MCF 10A (cell line): ENCODE data around the gene FADD. TPM values are rescaled to one million over a fixed set of nuclear protein-coding genes. Genes with fewer than 3 reads are reported as not detected.

Source experiments
- BruUV-seq: library from RNA; stranded (reverse); fragments of 400-500 nt; replicated peaks from 2 replicates; lab custom pipeline; 2021; lab: Mats Ljungman, UMichigan
- CTCF ChIA-PET: fragments of 300-600 bp; sonication (Branson Sonifier 250); formaldehyde crosslinking; extraction: SDS; loops from one replicate; lab custom pipeline; 2021; ENCODE audit warnings: antibody characterized with exemption, inconsistent platforms; lab: Yijun Ruan, JAX
- POLR2A ChIA-PET: fragments of 300-600, 350-650 bp; sonication (Branson Sonifier 250); formaldehyde crosslinking; extraction: SDS; loops from one replicate; lab custom pipeline; 2020; ENCODE audit warnings: antibody characterized with exemption, inconsistent platforms; lab: Yijun Ruan, JAX
- DNase-seq: peaks from one replicate; pipeline ENCODE4 v3.0.0-alpha.2; 2018; ENCODE audit not compliant: unreplicated experiment
- H3K27ac Mint-ChIP-seq: one replicate; pipeline ENCODE4 v1.8.0; 2022; ENCODE audit warnings: mild to moderate bottlenecking, low read depth, mixed read lengths; ENCODE audit not compliant: unreplicated experiment
- H3K27me3 Mint-ChIP-seq: one replicate; pipeline ENCODE4 v1.8.0; 2022; ENCODE audit warnings: mixed read lengths; ENCODE audit not compliant: insufficient read depth, unreplicated experiment
- H3K36me3 Mint-ChIP-seq: one replicate; pipeline ENCODE4 v1.8.0; 2022; ENCODE audit warnings: mild to moderate bottlenecking, moderate library complexity, mixed read lengths; ENCODE audit not compliant: insufficient read depth, unreplicated experiment
- H3K4me1 Mint-ChIP-seq: one replicate; pipeline ENCODE4 v1.8.0; 2022; ENCODE audit warnings: mixed read lengths; ENCODE audit not compliant: insufficient read depth, unreplicated experiment
- H3K4me3 Mint-ChIP-seq: one replicate; pipeline ENCODE4 v1.8.0; 2022; ENCODE audit warnings: mild to moderate bottlenecking, moderate library complexity, mixed read lengths; ENCODE audit not compliant: unreplicated experiment
- H3K9me3 Mint-ChIP-seq: one replicate; pipeline ENCODE4 v1.8.0; 2022; ENCODE audit warnings: mixed read lengths; ENCODE audit not compliant: unreplicated experiment
- intact Hi-C: fragments of 100-400 bp; cut with micrococcal nuclease; formaldehyde crosslinking; loops from 2 replicates; pipeline ENCODE4 v1.14.1; 2022
- total RNA-seq: library from RNA; stranded (reverse); gene quantifications from 2 replicates; pipeline ENCODE4 v1.2.3, GENCODE V29; 2022
- TF ChIP-seq, protein P1 (sequence below): fragments of 200-600 bp; IDR thresholded peaks from one replicate; pipeline ENCODE4 v1.8.0; 2022; ENCODE audit warnings: antibody characterized with exemption, mild to moderate bottlenecking; ENCODE audit not compliant: unreplicated experiment

FADD gene
- total RNA-seq, 1 experiment from 2014 or later: 37.1 TPM

DNA sequence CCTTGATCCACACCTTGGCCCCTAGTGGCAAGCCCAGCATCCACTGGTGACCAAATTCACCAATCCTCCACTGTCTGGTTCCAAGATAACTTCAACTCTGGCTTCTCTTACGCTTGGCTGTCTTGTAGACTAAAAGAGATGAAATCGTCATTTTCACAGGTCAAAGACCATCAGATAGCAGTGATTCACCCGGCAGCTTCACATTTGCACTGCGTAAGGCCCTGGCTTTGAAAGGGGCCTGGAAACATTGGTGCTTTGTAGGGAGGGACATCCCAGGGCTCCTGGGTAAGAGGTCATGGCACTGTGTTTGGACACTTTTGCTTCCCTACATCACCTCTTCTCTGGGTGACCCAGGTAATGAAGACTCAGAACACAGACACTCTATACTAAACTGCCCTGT lies 30.1 kb upstream of the FADD start:
- POLR2A ChIA-PET: no interaction called here

GRCh38 chr11:70174547-70175235 lies 28.4 kb upstream of the FADD start:
- Mint-ChIP-seq H3K9me3 (no peaks in the 10 kb centered on the region), H3K36me3 (peaks cover 4% of the 10 kb centered on the region), H3K27ac (no peak overlapping the region), H3K4me3 (no peak overlapping the region), H3K27me3 (peaks cover 15% of the 10 kb centered on the region), H3K4me1 (no peaks in the 10 kb centered on the region)
- no TSS peak for BruUV-seq
- ChIA-PET CTCF (interaction anchor here (0.6 kb wide), 1 partner anchor 29 kb away, joined by 4 read pairs; no protein-coding TSS in a partner anchor), POLR2A (interaction anchor here (0.6 kb wide), 1 partner anchor 228 kb away, joined by 3 read pairs; no protein-coding TSS in a partner anchor)
- TF ChIP-seq, protein P1, sequence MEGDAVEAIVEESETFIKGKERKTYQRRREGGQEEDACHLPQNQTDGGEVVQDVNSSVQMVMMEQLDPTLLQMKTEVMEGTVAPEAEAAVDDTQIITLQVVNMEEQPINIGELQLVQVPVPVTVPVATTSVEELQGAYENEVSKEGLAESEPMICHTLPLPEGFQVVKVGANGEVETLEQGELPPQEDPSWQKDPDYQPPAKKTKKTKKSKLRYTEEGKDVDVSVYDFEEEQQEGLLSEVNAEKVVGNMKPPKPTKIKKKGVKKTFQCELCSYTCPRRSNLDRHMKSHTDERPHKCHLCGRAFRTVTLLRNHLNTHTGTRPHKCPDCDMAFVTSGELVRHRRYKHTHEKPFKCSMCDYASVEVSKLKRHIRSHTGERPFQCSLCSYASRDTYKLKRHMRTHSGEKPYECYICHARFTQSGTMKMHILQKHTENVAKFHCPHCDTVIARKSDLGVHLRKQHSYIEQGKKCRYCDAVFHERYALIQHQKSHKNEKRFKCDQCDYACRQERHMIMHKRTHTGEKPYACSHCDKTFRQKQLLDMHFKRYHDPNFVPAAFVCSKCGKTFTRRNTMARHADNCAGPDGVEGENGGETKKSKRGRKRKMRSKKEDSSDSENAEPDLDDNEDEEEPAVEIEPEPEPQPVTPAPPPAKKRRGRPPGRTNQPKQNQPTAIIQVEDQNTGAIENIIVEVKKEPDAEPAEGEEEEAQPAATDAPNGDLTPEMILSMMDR: no peak
- no peak for DNase-seq
- intact Hi-C loops: no loop called here

More for the DNA sequence above, 30.1 kb upstream of the FADD start:
- Mint-ChIP-seq H3K27me3 (peaks cover 25% of the 10 kb centered on the region), H3K4me1 (no peaks in the 10 kb centered on the region), H3K4me3 (no peak overlapping the region), H3K36me3 (peaks cover 4% of the 10 kb centered on the region), H3K9me3 (no peaks in the 10 kb centered on the region), H3K27ac (no peak overlapping the region)
- intact Hi-C loops: no loop called here
- CTCF ChIA-PET: interaction anchor here (1.5 kb wide), 1 partner anchor 225 kb away, joined by 4 read pairs; no protein-coding TSS in a partner anchor
- no TSS peak for BruUV-seq
- DNase-seq: no peak
- TF ChIP-seq, protein P1: no peak

GRCh38 chr11:70175236-70175698 lies 27.8 kb upstream of the FADD start:
- intact Hi-C loops: no loop called here
- Mint-ChIP-seq H3K9me3 (no peaks in the 10 kb centered on the region), H3K27ac (no peak overlapping the region), H3K4me3 (no peak overlapping the region), H3K36me3 (peaks cover 4% of the 10 kb centered on the region), H3K4me1 (no peaks in the 10 kb centered on the region), H3K27me3 (peaks cover 15% of the 10 kb centered on the region)
- BruUV-seq: no TSS peak
- TF ChIP-seq, protein P1: no peak
- no peak for DNase-seq
- POLR2A ChIA-PET: no interaction called here
- CTCF ChIA-PET: no interaction called here

DNA sequence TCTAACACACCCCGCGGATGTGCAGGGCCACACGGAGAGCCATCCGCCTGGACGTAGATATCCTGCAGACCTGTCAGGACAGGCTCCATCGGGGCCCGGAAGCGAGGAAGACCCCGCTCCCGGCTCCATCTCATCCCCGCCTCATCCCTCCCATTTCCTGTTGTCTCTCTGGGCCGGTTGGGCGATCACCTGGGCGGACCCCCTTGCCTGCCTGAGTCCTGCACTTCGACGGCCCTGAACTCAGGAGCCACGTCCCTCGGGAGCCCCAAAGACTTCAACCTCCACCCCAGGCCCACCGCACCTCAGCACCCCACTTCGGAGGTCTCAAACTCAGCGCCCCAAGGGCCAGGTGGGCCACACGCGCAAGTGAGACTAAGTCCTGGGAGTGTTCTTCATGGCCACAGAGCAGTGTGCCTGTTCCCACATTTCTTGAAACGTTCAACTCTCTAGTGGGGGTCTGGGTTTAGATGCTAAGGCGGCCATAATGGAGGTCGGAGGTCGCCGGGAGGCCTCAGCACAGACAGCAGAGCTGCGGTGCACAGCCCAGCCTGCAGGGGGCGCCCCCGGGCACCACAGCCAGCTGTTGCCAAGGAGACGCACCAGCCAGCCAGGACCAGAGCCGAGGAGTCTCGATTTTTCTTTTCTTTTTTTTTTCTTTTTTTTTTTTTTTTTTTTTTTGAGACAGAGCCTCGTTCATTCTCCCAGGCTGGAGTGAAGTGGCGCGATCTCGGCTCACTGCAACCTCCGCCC lies 26.0 kb upstream of the FADD start:
- POLR2A ChIA-PET: no interaction called here
- Mint-ChIP-seq H3K27me3 (peaks cover under 1% of the 10 kb centered on the region), H3K27ac (no peak overlapping the region), H3K4me3 (no peak overlapping the region), H3K9me3 (no peaks in the 10 kb centered on the region), H3K36me3 (peaks cover 4% of the 10 kb centered on the region), H3K4me1 (no peaks in the 10 kb centered on the region)
- intact Hi-C loops: no loop called here
- TF ChIP-seq, protein P1: peak; percentile 62
- BruUV-seq: no TSS peak
- DNase-seq: peak; percentile 38
- CTCF ChIA-PET: interaction anchor here (0.6 to 0.7 kb wide), 4 partner anchors 9 to 231 kb away, joined by 3 to 5 read pairs (median 3); no protein-coding TSS in a partner anchor
